Right atrium auricular region (tissue), 2 donors: ENCODE measurements around the gene EXOC3L2. TPM values are rescaled to one million over a fixed set of nuclear protein-coding genes. Genes with fewer than 3 reads are reported as not detected.
A peak's percentile ranks its signal among the peaks of the same experiment; 100 is the strongest.

Experiments
- DNase-seq: peaks from one replicate; pipeline ENCODE4 v3.0.0-alpha.2; 2019; ENCODE audit warnings: low spot score
- H3K27ac ChIP-seq, 2 donors: fragments of 200-600 bp; sonication (generic); 1 replicate in 1 of 2; 2 replicates in 1 of 2; pipeline ENCODE4 v1.5.1; 2016 to 2019
- H3K27me3 ChIP-seq, 2 donors: fragments of 200-600 bp; sonication (generic); one replicate each; pipeline versions ENCODE4 v1.5.1 to v1.6.0; 2017 to 2019
- H3K36me3 ChIP-seq: fragments of 200-600 bp; sonication (generic); one replicate; pipeline ENCODE4 v1.5.1; 2016
- H3K4me1 ChIP-seq, 2 donors: fragments of 200-600 bp; sonication (generic); one replicate each; pipeline versions ENCODE4 v1.5.1 to v1.6.0; 2017 to 2019
- H3K4me3 ChIP-seq, 2 donors: fragments of 200-600 bp; sonication (generic); 1 replicate in 1 of 2; 2 replicates in 1 of 2; pipeline ENCODE4 v1.5.1; 2017 to 2019; ENCODE audit warnings: mild to moderate bottlenecking in 1 of 2, moderate library complexity in 1 of 2
- H3K9me3 ChIP-seq, 2 donors: fragments of 200-600 bp; sonication (generic); one replicate each; pipeline ENCODE4 v1.5.1; 2019
- total RNA-seq, 2 donors: library from RNA; depleted of rRNA; stranded (reverse); fragments of >200 nt; gene quantifications; one replicate each; pipeline ENCODE4 v1.1.0, GENCODE V29; 2016
- TF ChIP-seq, protein P1 (sequence below), 2 donors: fragments of 200-600 bp; sonication (generic); IDR thresholded peaks; one replicate each; pipeline ENCODE4 v1.5.1; 2019; ENCODE audit warnings: antibody characterized with exemption in 2 of 2

EXOC3L2 gene
- total RNA-seq, 2 donors from 2014 or later = 3.0 to 8.2 TPM

DNA sequence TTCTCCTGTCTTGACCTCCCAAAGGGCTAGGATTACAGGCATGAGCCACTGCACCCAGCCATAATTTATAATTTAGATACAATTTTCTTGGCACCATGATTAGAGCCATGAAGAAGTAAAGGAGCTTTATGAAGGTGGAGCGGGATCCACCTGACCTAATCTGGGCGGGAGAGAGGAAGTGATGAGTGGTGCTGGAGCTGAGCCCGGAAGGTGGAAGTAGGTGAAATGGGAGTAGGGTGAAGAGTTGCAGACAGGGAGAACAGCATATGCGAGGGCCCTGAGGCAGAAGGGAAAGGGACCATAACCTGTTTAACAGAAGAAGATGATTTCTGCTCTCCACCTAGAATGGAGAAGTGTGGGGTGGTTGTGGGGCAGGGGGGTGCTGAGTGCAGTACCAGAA lies 62.4 kb downstream of the EXOC3L2 start:
- TF ChIP-seq, protein P1, sequence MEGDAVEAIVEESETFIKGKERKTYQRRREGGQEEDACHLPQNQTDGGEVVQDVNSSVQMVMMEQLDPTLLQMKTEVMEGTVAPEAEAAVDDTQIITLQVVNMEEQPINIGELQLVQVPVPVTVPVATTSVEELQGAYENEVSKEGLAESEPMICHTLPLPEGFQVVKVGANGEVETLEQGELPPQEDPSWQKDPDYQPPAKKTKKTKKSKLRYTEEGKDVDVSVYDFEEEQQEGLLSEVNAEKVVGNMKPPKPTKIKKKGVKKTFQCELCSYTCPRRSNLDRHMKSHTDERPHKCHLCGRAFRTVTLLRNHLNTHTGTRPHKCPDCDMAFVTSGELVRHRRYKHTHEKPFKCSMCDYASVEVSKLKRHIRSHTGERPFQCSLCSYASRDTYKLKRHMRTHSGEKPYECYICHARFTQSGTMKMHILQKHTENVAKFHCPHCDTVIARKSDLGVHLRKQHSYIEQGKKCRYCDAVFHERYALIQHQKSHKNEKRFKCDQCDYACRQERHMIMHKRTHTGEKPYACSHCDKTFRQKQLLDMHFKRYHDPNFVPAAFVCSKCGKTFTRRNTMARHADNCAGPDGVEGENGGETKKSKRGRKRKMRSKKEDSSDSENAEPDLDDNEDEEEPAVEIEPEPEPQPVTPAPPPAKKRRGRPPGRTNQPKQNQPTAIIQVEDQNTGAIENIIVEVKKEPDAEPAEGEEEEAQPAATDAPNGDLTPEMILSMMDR (IDR thresholded peaks at IDR 0.05) = no peak

DNA sequence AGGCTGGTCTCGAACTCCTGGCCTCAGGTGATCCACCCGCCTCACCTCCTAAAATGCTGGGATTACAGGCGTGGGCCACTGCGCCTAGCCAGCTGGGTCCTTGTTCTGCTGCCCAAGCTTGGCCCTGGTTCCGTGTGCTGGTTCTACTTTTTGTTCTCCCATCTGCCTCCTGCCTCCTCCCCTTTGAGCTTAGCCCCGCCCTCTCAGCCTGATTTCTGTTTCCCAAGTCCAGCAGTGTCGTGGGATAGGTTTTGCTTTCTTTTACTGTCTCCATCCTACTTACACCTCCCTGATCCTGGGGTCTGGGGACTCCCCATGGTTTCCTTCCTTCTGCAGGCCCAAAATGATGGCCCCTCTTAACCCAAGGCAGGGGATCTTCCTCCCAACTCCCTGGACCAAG lies 64.3 kb downstream of the EXOC3L2 start:
- Histone ChIP-seq H3K4me3 (no peak overlapping the region), H3K27ac (no peak overlapping the region), H3K27me3 (no peaks in the 10 kb centered on the region), H3K36me3 (no peaks in the 10 kb centered on the region), H3K4me1 (peaks cover 0 to 30% of the 10 kb centered on the region in 2 donors), H3K9me3 (no peaks in the 10 kb centered on the region)
- DNase-seq = no peak
- TF ChIP-seq, protein P1 (IDR thresholded peaks at IDR 0.05) = no peak

More for the DNA sequence above, 62.4 kb downstream of the EXOC3L2 start:
- peaks cover 0 to 22% of the 10 kb centered on the region in 2 donors for H3K4me1 ChIP-seq
- H3K4me3 ChIP-seq = no peak overlapping the region
- H3K27ac ChIP-seq = no peak overlapping the region
- no peak for DNase-seq
- H3K36me3 ChIP-seq = no peaks in the 10 kb centered on the region
- no peaks in the 10 kb centered on the region for H3K27me3 ChIP-seq
- no peaks in the 10 kb centered on the region for H3K9me3 ChIP-seq

DNA sequence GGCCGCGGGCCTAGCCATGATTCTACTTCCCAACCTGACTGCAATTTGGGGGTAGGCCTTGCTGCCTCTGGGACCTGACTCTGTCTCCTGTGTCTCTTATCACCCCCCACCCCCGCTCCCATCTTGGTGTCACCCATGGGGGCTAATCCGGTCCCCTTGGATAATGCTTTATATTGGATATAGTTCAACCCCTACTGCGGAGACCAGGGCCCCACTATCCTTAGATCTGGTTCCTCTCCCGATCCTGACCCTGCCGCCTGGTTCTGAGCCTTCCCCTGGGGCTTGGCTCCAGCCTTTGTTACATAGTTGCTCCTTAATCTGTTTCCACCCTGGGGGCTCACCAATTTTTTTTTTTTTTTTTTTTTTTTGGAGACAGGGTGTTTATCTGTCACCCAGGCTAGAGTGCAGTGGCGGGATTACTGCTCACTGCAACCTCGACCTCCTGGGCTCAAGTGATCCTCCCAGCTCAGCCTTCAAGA lies 65.3 kb downstream of the EXOC3L2 start:
- peaks cover 0 to 30% of the 10 kb centered on the region in 2 donors for H3K4me1 ChIP-seq
- H3K27me3 ChIP-seq = no peaks in the 10 kb centered on the region
- DNase-seq = no peak
- H3K27ac ChIP-seq = peak overlapping the region; percentile 84 to 91
- no peaks in the 10 kb centered on the region for H3K9me3 ChIP-seq
- peak overlapping the region; percentile 76 to 80 for H3K4me3 ChIP-seq
- H3K36me3 ChIP-seq = no peaks in the 10 kb centered on the region
- TF ChIP-seq, protein P1 (IDR thresholded peaks at IDR 0.05) = no peak

DNA sequence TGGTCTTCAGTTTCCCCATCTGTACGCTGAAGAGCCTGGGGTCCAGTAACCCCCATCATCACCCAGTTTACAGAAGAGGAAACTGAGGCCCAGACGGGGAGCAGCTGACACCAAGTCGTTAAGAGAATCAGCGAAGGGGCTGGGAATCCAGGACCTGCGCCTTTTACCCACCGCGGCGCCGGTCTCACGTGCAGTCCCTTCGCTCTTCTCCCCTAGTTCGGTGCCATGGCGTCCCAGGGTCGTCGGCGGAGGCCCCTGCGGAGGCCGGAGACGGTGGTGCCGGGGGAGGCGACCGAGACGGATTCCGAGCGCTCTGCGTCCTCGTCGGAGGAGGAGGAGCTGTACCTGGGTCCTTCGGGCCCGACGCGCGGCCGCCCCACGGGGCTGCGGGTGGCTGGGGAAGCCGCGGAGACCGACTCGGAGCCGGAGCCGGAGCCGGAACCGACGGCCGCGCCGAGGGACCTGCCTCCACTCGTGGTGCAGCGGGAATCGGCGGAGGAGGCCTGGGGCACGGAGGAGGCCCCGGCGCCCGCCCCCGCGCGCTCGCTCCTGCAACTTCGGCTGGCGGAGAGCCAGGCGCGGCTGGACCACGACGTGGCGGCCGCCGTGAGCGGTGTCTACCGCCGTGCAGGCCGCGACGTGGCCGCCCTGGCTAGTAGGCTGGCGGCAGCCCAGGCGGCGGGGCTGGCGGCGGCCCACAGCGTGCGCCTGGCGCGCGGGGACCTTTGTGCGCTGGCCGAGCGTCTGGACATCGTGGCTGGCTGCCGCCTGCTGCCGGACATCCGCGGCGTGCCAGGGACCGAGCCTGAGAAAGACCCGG lies 65.9 kb downstream of the EXOC3L2 start:
- H3K4me1 ChIP-seq = peaks cover 0 to 30% of the 10 kb centered on the region in 2 donors
- no peak for DNase-seq
- peak overlapping the region; percentile 76 to 80 for H3K4me3 ChIP-seq
- H3K36me3 ChIP-seq = no peaks in the 10 kb centered on the region
- no peaks in the 10 kb centered on the region for H3K9me3 ChIP-seq
- TF ChIP-seq, protein P1 (IDR thresholded peaks at IDR 0.05) = no peak
- peak overlapping the region; percentile 84 to 91 for H3K27ac ChIP-seq
- H3K27me3 ChIP-seq = no peaks in the 10 kb centered on the region

DNA sequence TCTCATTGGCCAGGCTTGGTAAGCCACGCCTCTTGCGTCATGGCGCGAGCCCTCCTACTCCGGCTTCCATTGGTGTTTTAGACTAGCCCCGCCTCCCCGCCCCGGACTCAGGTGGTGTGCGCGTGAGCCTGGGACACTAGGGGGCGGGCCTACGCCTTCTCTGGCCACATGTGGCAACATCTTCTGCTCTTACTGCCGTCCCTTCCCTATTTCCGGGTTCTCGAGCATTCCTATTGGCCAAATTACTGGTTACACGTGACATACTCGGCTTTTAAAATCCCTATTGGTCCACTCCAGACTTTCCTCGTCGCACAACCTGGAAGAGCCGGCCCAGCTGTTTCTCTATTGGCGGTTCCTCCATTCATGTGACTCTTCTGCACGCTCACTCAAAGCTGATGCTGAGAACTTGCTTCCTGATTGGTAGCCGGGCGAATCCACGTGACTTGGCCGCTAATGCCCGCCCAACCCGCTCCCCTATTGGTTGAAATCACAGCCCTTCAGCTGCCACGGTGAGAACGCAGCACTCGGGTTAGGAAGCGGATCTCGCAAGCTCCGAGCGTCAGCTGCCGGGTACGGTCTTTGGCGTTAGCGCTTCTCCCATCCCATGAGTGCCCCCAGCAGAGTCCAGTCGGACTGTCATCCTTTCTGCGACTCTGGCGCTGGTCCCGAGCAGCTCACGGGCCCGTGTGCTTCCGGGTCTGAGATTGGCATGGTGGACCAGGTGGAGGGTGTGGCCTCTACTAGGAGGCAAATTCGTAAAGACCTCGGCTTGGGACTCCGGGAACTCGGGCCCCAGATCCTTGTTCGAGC lies 66.7 kb downstream of the EXOC3L2 start, which contains the start of gene BLOC1S3:
Gene BLOC1S3, plus strand, starts transcription at position 523 of the 810 bp plus-strand sequence. CDS start 513 bp downstream, outside the sequence.
- H3K4me3 ChIP-seq = peak within 1 kb of the TSS; percentile 76 to 87
- no peaks in the 10 kb centered on the region for H3K9me3 ChIP-seq
- no peaks in the 10 kb centered on the region for H3K27me3 ChIP-seq
- no peaks in the 10 kb centered on the region for H3K36me3 ChIP-seq
- TF ChIP-seq, protein P1 (IDR thresholded peaks at IDR 0.05) = peak in 1 of 2 donors; percentile 48
- peak; percentile 100 for DNase-seq
- H3K27ac ChIP-seq = peak within 1 kb of the TSS; percentile 93 to 95
- peaks cover 0 to 30% of the 10 kb centered on the region in 2 donors for H3K4me1 ChIP-seq
